Neural cell (in vitro differentiated cells): Measurements from ENCODE around the gene ANKRD31.

Experiments used
- CTCF ChIP-seq: fragments of 450-650 bp; IDR thresholded peaks from 2 replicates; pipeline ENCODE4 v1.5.1; 2014; ENCODE audit warnings: antibody characterized with exemption, mild to moderate bottlenecking, moderate library complexity; ENCODE audit not compliant: poor library complexity, severe bottlenecking
- EZH2 ChIP-seq: fragments of 200-600, 300-800 bp; shearing (Covaris generic), sonication (generic); IDR thresholded peaks from 2 replicates; pipeline ENCODE4 v1.6.1; 2014; ENCODE audit warnings: antibody characterized with exemption, low read length, borderline replicate concordance, mild to moderate bottlenecking; ENCODE audit not compliant: insufficient read depth, poor library complexity, severe bottlenecking
- POLR2AphosphoS5 ChIP-seq: IDR thresholded peaks from 2 replicates; pipeline ENCODE4 v1.6.1; 2012

- TF ChIP-seq CTCF (no peak), POLR2AphosphoS5 (no peak), EZH2 (no peak)
These were observed 205.3 kb downstream of the ANKRD31 start for GRCh38 chr5:75031366-75031765.
